Endometrial microvascular endothelial cells (primary cell): ENCODE data around the gene RPL3. TPM values are rescaled to one million over a fixed set of nuclear protein-coding genes. Genes with fewer than 3 reads are reported as not detected.

Source experiments
- in situ Hi-C: cut with HindIII; loops from 2 replicates; pipeline ENCODE4 v1.10.0; 2017; ENCODE audit warnings: low sequenced_read_pairs, low pct_unique_long_range_greater_than_20kb; ENCODE audit errors: inconsistent ontology term
- total RNA-seq: library from RNA; depleted of rRNA; stranded (reverse); fragments of >200 nt; gene quantifications from one replicate; pipeline ENCODE4 v1.2.3, GENCODE V29; 2015; ENCODE audit errors: inconsistent ontology term

Gene RPL3
- total RNA-seq, 1 donor from 2014 or later: 1,837 TPM

DNA sequence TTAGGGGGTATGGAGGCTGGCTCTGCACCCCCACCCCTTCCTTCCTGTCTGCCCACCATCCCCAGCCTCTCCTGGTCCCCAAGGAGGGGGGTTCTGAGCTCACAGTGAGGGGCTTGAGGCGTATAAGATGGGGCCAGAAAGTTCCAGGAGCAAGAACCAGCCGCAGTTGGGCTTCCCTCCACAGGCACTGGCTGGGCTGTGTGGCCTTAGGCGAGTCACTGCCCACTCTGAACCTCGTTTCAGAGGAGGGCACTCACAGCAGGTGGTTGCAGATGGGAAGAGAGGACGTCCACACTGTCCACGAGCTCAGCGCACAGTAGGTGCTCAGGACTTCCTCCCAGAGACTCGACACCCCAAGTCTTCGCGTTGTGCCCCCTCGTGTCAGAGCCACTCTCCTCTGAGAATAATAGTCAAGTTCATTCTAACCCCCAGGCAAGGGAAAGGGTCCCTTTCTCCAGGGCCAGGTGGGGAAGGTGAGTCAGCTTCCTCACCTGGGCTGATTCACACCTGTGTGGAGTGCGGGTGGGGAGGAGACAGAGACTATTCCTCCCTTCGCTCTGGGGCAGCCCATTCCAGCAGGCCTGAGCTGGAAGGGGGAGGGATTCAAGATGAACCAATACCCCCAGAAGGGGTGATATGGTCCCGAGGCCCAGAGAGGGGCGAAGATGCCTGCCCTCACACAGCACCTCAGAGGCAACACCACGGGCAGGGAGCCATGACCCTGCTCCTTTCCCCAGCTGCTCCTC, 29.3 kb downstream of the RPL3 start:
- in situ Hi-C loops: no loop called here

DNA sequence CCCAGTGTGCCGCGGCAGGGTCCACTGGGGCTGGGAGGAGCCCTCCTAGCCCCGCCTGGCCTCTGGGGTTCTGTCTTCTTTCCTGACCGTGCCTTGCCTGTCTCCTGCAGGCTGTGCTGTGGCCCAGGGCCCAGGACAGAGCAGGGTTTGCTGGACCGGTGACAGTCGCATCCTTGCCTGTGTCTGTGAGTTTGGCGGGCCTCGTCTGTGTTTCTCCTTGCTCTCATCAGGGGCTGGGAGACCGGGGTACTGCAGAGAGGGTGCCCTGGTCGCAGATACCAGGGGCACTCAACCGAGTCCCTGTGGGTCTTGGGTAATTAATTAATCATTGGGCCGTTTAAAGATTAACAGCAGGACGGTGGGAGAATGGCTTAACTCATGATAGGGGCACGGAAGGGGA, 29.9 kb downstream of the RPL3 start:
- in situ Hi-C loops: no loop called here

DNA sequence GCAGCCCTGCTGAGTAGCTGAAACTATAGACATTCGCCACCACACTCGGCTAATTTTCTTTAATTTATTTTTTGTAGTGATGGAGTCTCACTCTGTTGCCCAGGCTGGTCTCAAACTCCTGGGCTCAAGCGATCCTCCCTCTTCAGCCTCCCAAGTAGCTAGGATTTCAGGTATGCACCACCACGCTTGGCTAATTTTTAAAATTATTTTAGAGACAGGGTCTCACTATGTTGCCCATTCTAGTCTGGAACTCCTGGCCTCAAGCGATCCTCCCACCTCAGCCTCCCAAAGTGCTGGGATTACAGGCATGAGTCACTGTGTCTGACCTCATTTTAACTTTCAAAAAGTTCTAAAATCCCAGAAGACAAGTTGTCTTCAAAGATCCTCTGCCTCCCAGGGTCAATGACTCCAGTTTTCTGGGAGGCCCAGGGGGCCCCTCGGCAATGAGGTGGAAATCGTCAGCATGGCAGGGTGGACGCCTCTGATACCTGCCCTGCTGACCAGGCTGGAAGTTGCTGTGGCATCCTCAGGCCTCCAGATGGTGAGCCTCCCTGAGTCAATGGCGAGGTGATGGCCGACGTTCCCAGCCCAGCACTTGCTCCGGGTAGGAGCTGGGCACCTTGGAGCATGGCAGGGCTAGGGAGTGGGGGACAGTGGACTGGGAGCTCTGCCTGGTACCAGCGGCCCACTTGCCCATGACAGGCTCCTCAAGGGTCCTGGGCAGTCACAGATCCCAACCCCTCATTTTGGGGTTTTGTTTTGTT, 31.1 kb downstream of the RPL3 start:
- in situ Hi-C loops: no loop called here

DNA sequence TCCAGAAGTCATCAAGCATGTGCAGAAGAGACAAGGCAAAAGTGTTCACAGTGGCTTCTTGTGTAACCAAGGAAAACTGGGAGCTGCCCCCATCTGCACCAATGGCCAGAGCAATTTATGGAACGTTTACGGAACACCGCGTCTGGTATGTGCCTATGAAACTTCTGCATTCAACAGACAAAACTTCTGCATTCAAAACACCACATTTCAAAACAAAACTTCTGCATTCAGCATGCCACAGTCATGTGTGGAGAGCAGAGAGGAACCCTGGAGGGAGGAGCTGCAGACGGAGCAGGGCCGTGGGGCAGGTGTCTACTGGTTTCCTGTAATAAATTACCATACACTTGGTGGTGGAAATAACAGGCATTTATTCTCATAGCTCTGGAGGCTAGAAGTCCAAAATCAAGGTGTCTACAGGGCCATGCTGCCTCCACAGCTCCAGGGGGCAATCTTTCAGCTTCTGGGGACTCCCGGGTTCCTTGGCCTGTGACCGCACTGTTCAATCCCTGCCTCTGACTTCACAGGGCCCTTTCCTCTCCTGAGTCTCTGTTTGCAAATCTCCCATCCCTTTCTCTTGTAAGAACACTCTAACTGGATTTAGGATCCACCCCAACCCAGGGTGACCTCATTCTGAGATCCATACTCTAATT, 32.2 kb downstream of the RPL3 start:
- in situ Hi-C loops: no loop called here

DNA sequence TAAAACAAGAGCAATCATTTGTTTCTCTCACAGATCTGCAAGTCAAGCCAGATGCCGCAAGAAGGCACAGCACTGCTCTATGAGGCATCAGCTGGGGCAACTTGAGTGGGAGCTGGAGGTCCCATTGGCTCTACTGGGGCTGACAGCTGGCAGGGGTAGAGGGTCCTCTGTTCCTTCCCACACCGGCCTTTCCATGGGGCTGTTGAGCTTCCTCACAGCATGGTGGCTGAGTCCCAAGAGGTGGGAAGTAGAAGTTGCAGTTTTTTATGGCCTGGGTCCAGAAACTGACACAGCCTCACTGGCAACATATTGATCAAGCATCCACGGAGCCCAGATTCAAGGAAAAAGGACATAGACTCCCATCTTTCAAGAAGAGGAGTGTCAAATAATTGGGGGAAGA, 34.4 kb downstream of the RPL3 start:
- in situ Hi-C loops: no loop called here

DNA sequence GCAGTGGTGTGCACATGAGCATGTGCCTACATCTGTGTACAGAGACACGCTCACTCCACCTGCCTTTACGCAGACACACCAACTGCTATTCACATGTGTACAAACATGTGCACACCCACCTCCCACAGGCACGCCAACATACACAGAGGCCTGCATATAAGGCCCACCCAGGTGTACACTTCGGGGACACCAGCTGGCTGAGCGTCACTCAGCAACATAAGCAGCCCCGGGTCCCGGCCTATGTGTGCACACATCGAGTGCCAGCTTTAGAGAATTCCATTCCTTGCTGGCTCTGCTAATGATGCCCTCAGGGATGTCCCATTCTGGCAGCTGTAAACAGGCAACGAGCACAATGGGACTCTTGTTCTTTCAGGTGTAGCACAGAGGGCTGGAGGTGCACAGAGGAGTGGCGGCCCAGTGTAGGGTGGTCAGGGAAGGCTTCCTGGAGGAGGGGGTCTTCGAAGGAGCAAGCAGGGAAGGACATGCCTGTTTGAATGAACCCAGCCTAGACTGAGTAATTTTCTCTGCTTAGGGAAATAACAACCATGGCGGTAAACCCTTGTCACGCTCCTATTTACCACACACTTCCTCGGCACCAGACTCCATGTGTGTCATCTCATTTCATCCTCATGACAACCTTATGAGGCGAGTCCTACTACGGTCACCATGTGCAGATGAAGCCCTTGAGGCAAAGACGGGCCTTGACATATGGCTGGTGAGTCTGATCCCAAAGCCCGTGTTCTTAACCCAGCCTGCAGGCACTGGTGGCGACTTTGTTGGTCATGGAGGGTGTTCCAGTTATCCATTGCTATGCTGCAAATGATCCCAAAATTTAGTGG, 35.1 kb downstream of the RPL3 start:
- in situ Hi-C loops: no loop called here

DNA sequence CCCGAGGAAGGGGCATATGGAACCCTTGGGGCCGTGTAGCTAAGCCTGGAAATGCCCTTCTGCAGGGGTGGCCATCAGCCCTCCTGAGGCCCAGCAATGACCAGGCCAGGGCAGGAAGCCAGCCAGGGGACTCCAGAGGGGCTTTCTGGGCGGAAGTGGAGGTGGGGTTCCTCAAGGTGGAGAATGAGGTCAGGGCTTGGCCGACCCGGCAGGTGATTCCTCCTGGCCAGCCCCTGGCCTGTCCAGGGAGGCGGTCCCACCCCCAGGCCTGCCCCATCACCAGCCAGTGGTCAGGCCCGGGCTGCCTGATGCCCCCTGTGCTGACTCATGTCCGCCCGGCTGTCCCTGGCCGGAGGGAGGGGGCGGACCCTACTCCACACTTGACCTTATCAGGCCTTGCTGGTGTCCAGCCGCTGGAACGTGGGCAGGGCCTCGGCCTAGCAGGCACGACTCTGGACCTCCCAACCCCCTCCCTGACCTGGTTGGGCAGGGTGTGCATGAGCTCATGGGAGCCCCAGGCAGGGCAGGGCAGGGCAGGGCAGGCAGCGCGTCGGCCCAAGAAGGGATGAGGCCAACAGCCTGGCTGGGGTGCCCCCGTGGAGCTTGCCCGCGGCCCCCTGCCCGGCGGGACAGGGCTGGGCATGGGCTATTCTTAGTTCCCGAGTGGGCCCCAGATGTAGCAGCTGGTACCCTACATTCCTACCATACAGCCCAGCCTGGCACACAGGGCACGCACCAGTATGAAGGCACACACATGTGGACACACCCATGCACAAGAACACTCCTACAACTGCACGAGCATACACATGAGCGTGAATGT, 35.9 kb downstream of the RPL3 start:
- in situ Hi-C loops: no loop called here

DNA sequence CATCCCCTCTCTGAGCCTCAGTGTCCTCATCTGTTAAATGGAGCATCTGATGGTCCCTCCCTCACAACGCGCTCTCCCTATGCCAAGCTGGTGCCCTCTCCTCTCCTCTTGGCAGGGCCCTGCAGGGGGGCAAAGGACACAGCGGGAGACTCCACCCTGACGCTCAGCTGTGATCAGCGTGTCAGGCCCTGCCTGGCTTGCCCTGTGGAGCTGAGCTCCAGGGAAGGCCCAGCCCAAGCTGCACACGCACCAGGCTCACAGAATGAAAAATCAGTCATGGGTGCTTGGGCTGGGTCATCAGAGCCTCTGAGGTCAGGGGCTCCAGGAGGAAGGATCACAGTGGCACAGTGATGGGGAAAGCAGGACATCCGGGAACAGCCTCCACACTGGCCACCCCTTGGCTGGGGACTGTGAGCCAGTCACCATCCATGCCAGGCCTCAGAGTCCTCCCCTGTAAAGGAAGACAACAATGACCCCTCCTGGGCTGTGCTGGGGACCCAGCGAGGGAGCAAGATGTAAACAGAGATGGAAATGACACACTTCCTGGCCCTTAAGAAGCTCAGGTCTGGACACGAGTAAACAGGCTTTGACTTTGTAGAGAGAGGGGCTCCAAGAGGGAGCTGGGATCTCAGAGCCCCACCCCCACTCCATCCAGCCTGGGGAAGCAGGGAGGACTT, 36.6 kb downstream of the RPL3 start:
- in situ Hi-C loops: no loop called here

DNA sequence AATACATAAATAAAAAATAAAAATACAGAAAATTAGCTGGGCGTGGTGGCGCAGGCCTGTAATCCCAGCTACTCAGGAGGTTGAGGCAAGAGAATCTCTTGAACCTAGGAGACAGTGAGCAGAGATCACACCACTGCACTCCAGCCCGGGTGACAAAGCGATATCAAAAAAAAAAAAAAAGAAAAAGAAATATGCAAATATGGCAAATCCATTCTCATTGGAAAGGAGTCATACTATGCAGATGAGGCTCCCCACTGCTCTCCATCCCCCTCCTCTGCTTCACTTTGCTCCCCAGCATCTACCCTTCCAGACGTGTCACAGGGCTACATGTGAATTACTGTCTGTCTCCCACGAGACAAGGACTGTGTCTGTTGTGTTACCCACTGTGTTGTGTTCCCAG, 38.3 kb downstream of the RPL3 start:
- in situ Hi-C loops: no loop called here

DNA sequence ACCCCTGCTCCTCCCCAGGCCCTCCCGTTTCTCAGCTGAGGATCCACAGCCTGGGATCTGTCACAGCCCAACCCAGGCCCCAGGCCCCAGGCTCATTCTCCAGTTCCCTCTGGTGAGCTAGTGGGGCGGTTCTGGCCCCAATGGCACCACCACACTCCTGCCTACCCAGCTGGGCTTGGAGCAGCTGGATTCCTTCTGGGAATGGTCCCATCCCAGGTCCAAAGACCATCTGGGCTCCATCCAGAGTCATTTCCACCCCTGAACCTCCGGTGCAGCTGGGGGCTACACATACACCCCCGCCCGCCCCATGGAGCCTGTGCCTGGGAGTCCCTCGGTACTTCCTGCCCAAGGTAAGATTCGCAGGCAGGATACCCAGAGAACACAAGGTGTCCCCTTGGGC, 39.2 kb downstream of the RPL3 start:
- in situ Hi-C loops: no loop called here

DNA sequence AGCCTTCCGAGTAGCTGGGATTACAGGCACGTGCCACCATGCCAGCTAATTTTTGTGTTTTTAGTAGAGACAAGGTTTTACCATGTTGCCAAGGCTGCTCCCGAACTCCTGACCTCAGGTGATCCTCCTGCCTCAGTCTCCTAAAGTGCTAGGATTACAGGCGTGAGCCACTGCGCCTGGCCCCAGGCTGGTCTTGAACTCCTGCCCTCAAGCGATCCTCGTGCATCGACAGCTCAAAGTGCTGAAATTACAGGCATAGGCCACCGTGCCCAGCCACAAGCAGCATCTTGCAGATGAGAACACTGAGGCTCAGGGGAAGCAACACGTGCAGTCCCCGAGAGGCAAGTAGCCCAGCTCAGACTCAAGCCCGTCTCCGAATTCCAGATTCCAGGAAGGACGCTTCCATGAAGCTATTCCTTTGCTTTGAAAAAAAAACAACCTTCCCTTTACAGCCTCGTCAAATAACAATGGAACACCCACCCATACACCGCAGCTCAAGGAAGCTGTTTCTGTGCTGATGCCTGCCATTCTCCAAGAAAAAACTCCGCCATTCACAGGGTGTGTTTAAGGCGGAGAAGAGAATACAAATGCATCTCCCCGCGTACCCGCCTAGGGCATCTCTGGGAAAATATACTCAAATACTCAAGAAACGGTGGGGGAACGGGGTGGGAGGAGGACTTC, 40.1 kb downstream of the RPL3 start:
- in situ Hi-C loops: no loop called here

DNA sequence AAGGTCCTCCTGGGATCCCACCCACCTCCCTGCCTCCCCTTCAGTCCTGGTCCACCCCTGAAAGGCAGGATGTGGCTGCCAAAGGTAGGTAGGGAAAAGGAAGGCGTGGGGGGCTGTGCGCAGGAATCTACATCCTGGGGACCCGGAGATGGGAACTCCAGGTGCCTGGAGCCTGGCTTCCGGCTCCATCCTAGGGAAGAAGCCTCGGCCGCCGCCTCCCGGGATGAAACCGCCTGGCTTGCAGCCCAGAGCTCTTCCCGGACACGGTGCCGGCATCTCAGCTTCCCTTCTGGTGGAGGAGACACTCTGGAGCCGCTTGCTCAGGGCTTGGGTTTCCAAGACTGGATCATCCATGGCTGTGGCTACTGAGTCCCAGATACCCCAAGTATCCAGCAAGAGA, 41.4 kb downstream of the RPL3 start:
- in situ Hi-C loops: no loop called here

DNA sequence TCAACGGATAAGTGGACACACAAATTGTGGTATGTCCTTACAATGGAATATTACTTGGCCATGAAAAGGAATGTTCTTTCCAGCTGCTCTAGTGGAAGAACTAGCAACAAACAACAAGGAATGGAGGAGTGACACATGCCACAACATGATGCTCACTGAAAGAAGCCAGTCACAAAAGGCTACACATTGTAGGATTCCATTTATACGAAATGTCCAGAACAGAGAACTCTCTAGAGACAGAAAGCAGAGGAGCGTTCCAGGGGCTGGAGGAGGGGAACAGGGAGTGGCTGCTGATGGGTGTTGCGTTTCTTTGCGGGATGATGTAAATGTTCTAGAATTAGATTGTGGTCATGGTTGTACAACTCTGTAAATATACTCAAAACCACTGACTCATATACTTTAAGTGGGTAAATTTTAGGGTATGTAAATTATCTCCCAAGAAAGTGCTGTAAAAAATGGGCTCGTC, 42.2 kb downstream of the RPL3 start:
- in situ Hi-C loops: no loop called here

DNA sequence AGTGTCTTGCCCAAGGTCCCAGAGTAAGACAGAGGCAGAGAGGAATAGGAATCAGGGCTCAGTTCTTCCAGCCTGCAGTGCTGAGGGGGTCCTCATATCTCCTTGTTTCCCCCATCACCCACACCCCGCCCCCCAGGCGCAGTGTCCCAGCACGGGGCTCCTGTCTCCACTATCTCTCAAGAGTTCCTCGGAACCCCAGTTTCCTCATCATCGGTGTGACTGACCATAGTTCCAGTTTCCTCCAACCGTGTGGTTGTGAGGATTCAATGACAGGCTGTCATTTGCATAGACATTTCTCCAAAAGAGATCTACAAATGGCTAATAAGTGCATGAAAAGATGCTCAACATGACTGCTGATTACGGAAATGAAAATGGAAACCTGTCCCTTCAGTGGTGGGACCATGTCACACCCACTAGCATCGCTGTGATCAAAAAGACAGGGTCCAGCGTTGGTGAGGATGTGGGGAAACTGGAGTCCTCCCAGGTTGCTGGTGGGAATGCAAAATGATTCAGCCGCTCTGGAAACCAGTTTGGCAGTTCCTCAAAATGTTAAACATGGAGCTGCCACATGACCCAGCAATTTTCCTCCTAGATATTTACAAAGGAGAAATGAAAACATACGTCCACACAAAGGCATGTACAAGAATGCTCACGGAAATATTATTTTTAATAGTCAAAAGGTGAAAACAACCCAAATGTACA, 42.8 kb downstream of the RPL3 start:
- in situ Hi-C loops: no loop called here

DNA sequence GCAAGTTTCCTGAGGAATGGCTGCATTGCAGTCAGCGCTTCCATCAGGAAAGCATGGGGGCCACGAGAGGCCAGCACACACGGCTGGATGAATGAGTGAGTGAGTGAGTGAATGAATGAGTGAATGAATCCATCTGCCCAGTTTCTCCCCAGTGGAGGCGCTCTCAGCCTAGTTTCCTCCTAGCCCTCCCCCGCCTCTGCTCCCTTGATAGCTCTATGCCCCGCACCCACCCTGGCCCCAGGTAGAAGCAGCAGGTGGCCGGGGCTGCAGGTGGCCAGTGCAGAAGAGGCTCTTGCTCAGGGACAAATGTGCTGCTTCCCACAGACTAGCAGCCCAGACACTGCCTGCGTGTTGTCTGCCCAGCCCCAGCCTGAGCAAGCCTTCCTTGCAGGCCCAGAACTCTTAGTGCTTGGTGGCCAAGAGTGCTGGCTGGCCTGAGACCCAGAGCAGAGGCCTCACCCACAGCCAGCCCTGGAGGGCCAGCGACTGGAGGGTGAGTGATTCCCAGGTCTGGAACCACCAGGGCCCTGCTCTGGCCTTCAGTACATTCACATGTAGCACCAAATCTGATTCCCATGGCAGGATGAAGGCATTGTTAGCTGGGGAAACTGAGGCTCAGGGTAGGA, 43.5 kb downstream of the RPL3 start:
- in situ Hi-C loops: no loop called here
